Ovary (tissue), 9 donors: Measurements from ENCODE around the gene CADM3. TPM values are rescaled to one million over a fixed set of nuclear protein-coding genes. Genes with fewer than 3 reads are reported as not detected.

Experiments used
- DNase-seq, 5 donors: peaks; one replicate each; pipeline ENCODE4 v3.0.0-alpha.2; 2019 to 2020
- H3K27ac ChIP-seq, 2 donors: fragments of 200-600 bp; one replicate each; pipeline versions ENCODE4 v1.5.1 to v1.8.0; 2019 to 2022
- H3K27me3 ChIP-seq: fragments of 200-600 bp; one replicate; pipeline ENCODE4 v1.8.0; 2022
- H3K36me3 ChIP-seq: fragments of 200-600 bp; sonication (generic); one replicate; pipeline ENCODE4 v1.5.1; 2019
- H3K4me1 ChIP-seq: one replicate; pipeline ENCODE4 v1.8.1; 2013; ENCODE audit warnings: mild to moderate bottlenecking, moderate library complexity; ENCODE audit not compliant: insufficient read depth
- H3K4me3 ChIP-seq: fragments of 200-600 bp; sonication (generic); one replicate; pipeline ENCODE4 v1.5.1; 2017
- H3K9me3 ChIP-seq, 2 donors: fragments of 200-600 bp in 1 of 2; sonication (generic) in 1 of 2; one replicate each; pipeline versions ENCODE4 v1.5.1 to v1.8.1; 2013 to 2019; ENCODE audit warnings: mild to moderate bottlenecking in 1 of 2, moderate library complexity in 1 of 2
- EP300 ChIP-seq: sonication (generic); formaldehyde crosslinking; IDR thresholded peaks from one replicate; pipeline ENCODE4 v1.6.1; 2017; ENCODE audit warnings: antibody characterized with exemption
- POLR2A ChIP-seq: fragments of 450-650 bp; IDR thresholded peaks from one replicate; pipeline ENCODE4 v1.6.1; 2017; ENCODE audit warnings: antibody characterized with exemption, mild to moderate bottlenecking, moderate library complexity
- WGBS, 3 donors: extraction: QIAGEN DNeasy Blood & Tissue Kit in 1 of 3; methylation state at CpG; one replicate each; pipeline versions ENCODE4 v1.1.5 to v1.1.7; 2013 to 2017; 5-methylcytosine and 5-hydroxymethylcytosine counted together
- intact Hi-C, 4 donors: fragments of 100-400 bp; cut with DNase I; formaldehyde crosslinking; loops; one replicate each; pipeline versions ENCODE4 v1.11.0 to v1.15.1; 2022 to 2023
- polyA plus RNA-seq, 2 donors: library from polyadenylated mRNA; stranded (reverse); fragments of 200-250 nt in 1 of 2; fragments of 350-450 nt in 1 of 2; fragmentation: Illumina TruSeq in 1 of 2; extraction: RNeasy Lipid Tissue Mini Kit (QIAGEN cat#74804) in 1 of 2; gene quantifications; one replicate each; pipeline ENCODE4 v1.2.3, GENCODE V29; 2013 to 2014
- total RNA-seq, 7 donors: library from RNA; depleted of rRNA in 2 of 7; stranded (reverse); fragments of >200 nt in 2 of 7; fragmentation: NEBNext Ultra II Directional in 3 of 7; extraction: Animal tissue kit (Norgen Biotek cat#: 25700) in 3 of 7; gene quantifications; one replicate each; pipeline versions ENCODE4 v1.1.0 to v1.2.4, GENCODE V29; 2016 to 2023
- TF ChIP-seq, protein P1 (sequence below), 3 donors: fragments of 450-650 bp in 2 of 3; fragments of 200-600 bp in 1 of 3; IDR thresholded peaks; one replicate each; pipeline versions ENCODE4 v1.5.1 to v1.8.0; 2016 to 2022; ENCODE audit warnings: antibody characterized with exemption in 3 of 3, mild to moderate bottlenecking in 1 of 3
- donor health status: DM: no; HTN: no; CAD: no; lungs with moderate emphysema.
- donor health status: DM: no; HTN: no; CAD: no.
- donor health status: Bipolar disorder and iron deficiency.
- donor health status: DM: yes; HTN: yes; CAD: no.
- donor health status: DM: no; HTN: no; CAD: no.
- donor health status: DM: yes; HTN: yes; CAD: no.

CADM3 gene
- total and polyA plus RNA-seq, 9 donors = 0.17 to 13.8 (median 1.5) TPM; not detected in 2

GRCh38 chr1:159188375-159188788 lies 17.0 kb downstream of the CADM3 start:
- DNase-seq = peak; percentile 23 to 63 (median 41)
- peaks cover 2% of the 10 kb centered on the region for H3K4me1 ChIP-seq
- TF ChIP-seq POLR2A (no peak), EP300 (no peak)
- TF ChIP-seq, protein P1, sequence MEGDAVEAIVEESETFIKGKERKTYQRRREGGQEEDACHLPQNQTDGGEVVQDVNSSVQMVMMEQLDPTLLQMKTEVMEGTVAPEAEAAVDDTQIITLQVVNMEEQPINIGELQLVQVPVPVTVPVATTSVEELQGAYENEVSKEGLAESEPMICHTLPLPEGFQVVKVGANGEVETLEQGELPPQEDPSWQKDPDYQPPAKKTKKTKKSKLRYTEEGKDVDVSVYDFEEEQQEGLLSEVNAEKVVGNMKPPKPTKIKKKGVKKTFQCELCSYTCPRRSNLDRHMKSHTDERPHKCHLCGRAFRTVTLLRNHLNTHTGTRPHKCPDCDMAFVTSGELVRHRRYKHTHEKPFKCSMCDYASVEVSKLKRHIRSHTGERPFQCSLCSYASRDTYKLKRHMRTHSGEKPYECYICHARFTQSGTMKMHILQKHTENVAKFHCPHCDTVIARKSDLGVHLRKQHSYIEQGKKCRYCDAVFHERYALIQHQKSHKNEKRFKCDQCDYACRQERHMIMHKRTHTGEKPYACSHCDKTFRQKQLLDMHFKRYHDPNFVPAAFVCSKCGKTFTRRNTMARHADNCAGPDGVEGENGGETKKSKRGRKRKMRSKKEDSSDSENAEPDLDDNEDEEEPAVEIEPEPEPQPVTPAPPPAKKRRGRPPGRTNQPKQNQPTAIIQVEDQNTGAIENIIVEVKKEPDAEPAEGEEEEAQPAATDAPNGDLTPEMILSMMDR (IDR thresholded peaks at IDR 0.05) = no peak
- H3K9me3 ChIP-seq = no peaks in the 10 kb centered on the region
- no peaks in the 10 kb centered on the region for H3K36me3 ChIP-seq
- H3K27me3 ChIP-seq = no peaks in the 10 kb centered on the region
- 1% methylated on average over 24 of the region's 24 CpGs for WGBS, 3 donors
- H3K4me3 ChIP-seq = peak overlapping the region; percentile 16
- H3K27ac ChIP-seq = no peak overlapping the region
- intact Hi-C loops = no loop called here

- Histone ChIP-seq H3K27me3 (no peaks in the 10 kb centered on the region), H3K9me3 (no peaks in the 10 kb centered on the region), H3K4me3 (no peak overlapping the region), H3K27ac (no peak overlapping the region), H3K36me3 (no peaks in the 10 kb centered on the region), H3K4me1 (peaks cover 2% of the 10 kb centered on the region)
- WGBS, 3 donors = 66 to 81% (median 67%) methylated on average over 2 of the region's 2 CpGs
- intact Hi-C loops = no loop called here
- TF ChIP-seq, protein P1 (IDR thresholded peaks at IDR 0.05) = no peak
- TF ChIP-seq EP300 = no peak
- no peak for TF ChIP-seq POLR2A
- no peak for DNase-seq
Observed at GRCh38 chr1:159190441-159190840, 19.0 kb downstream of the CADM3 start.

DNA sequence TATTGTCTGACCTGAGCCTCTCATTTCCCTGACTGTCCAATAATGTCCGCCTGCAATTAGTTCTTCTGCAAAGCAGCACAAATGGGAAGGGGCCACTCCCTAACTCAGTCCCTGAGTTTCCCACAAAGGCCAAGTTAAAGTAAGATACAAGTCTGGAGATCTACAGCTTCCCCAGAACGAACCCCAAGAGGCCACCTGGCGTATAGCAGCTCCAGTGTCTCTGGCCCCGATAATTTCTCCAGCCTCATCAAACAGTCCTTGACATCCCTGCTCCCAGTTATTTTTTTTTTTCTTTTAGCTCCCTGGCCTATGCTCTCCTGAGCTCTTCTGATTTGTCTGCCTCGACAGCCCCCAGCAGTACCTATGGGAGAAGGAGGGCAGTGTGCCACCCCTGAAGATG lies 25.1 kb downstream of the CADM3 start:
- Histone ChIP-seq H3K9me3 (no peaks in the 10 kb centered on the region), H3K27me3 (no peaks in the 10 kb centered on the region), H3K27ac (no peak overlapping the region), H3K4me3 (no peak overlapping the region), H3K36me3 (no peaks in the 10 kb centered on the region), H3K4me1 (no peaks in the 10 kb centered on the region)
- DNase-seq = no peak
- TF ChIP-seq, protein P1 (IDR thresholded peaks at IDR 0.05) = no peak
- TF ChIP-seq POLR2A = no peak
- no peak for TF ChIP-seq EP300
- WGBS, 3 donors = 41 to 57% (median 52%) methylated on average over 5 of the region's 5 CpGs
- intact Hi-C loops = loop anchor here in 1 of 4 donors (5.0 kb wide), 1 partner anchor 34 kb away; no protein-coding TSS in a partner anchor

DNA sequence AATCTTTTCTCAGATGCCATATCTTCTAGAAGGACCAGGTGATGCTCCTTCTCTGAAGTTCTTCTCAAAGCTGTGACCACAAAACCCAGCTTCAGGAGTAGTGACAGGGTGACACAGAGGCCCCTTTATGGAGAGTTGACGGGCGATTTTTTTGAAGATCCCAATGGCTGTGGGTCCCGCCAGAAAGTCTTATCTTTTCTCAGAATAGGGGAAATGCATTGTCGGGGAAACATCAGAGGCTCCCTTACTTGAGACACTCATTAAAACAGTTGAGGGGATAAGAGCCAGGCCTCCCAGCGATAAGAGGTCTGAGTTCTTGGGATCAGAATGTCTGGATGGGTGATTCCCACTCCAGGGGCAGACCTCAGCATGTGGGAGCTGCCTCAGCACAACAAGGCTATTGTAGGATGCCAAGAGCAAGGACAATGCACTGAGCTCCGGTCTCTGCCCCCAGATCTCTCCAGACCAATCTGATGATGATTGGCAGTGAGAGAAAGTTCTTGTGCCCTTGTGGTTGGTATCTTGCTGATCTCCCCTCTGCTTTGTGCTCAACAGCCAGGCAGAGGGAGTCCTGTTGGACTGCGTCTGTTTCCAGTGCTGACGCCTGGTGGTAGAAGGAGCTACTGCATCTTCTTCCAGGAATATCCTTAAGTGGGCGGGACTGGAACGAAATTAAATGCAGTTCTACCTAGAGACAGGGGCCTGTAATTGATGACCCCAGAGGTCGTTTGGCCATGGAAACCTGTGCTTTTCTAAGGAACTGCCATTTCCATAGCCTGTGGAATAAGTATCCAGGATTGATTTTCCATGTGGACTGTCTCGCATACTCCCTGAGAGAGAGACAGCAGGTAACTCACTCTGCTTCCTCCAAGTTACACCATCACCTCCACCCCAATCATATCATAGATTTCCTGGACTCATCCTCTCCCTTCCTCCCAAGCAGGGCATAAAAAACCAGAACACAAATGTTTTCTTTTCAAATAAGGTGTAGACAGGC lies 26.4 kb downstream of the CADM3 start:
- peak in 3 of 5 donors; percentile 28 to 42 (median 37) for DNase-seq
- TF ChIP-seq POLR2A (no peak), EP300 (no peak)
- TF ChIP-seq, protein P1 (IDR thresholded peaks at IDR 0.05) = peak in 2 of 3 donors; percentile 15 to 21
- Histone ChIP-seq H3K4me1 (no peaks in the 10 kb centered on the region), H3K4me3 (no peak overlapping the region), H3K27me3 (no peaks in the 10 kb centered on the region), H3K27ac (no peak overlapping the region), H3K36me3 (no peaks in the 10 kb centered on the region), H3K9me3 (no peaks in the 10 kb centered on the region)
- WGBS, 3 donors = 28 to 33% (median 32%) methylated on average over 12 of the region's 12 CpGs
- intact Hi-C loops = loop anchor here in 1 of 4 donors (5.0 kb wide), 1 partner anchor 36 kb away; no protein-coding TSS in a partner anchor
